Epidermal melanocyte (primary cell): Measurements from ENCODE around the gene MYH3.

Source experiments
- DNase-seq: peaks from one replicate; pipeline ENCODE4 v3.0.0; 2011; ENCODE audit warnings: low spot score; ENCODE audit not compliant: insufficient read length

Gene MYH3

DNA sequence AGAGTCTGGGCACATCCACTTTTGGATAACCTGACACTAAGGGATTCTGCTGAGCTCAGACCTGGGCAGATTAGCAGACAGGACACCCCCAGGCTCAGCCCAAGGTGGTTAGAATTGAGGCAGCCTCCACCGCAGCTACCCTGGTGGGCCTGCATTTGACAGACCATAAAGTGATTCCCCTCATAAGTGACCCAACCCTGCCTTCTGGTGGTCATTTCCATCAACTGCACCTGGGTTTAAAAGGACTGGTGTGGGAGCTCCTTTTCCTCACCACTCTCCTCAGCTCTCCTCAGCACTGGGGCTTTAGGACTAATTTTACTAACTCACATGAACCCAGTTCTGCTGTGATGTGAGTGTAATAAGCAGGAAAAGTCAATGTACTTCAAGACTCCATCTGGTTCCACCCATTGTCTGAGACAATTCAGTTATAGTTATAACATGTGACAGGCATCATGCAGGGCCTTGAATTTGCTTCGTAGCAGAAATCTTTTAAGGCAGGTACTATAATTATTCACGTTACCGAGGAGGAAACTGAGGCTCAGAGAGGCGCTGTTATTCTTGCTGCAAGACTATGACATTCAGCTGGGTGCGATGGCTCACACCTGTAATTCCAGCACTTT is 42.5 kb downstream of the MYH3 start:
- DNase-seq, result peak; percentile 50

DNA sequence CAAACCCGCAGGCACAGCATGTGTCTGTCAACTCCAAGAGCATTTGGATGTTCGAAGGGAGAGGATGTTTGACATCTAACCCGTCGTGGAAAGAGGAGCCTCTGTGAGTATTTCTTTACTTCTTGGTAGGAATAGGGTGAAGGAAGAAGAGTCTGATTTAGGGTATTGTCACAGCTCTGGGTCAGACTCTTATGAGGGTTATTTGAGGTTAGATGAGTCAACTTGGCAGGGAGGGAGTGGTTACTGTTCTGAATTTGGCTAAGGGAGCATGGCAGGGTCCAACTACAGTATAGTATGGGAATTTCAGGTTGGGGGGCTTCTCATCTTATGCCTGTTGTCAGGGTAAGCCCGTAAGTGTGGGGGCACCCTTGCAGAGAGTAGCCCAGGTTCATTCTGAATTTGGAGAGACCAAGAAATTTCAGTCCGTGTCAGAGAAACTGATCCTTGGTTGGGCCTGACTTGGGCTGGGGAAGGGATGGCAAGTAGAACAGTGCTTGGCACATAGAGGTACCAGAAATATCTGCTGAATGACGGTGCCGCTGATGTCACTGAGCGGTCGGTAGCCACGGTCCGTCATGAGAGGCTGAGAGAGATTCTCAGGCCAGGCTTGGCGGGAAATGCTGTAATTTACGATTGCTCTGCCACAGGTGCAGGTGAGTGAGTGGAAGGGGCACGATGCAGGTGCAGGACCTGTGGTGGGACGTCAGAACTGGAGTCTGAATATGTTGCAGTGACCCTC is 43.2 kb downstream of the MYH3 start:
- DNase-seq, result no peak

- no peak for DNase-seq
Measured at GRCh38 chr17:10612957-10613744, 44.0 kb downstream of the MYH3 start.

- DNase-seq, result no peak
Measured at GRCh38 chr17:10610884-10611283, 46.2 kb downstream of the MYH3 start.

DNA sequence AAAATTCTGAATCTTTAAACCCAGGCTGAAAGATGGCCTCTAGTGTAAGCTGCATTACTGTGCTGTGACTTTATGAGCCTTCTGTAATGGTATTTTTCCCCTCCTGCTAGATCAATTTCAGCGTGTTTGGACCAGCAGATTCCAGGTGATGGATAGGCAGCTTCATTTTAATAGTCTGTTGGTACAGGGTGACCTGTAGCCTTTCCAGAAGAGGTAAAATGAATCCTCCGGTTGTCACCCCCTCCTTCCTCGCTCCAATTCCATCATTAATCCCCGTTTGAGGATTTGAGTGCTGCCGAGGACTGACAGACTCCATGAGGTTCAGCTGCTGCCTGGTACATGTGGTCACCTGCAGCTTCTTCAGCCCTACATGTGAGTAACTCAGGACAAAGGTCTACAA is 48.9 kb downstream of the MYH3 start:
- DNase-seq, result no peak

GRCh38 chr17:10606110-10606509 is 51.0 kb downstream of the MYH3 start:
- no peak for DNase-seq

- DNase-seq, result no peak
Measured at GRCh38 chr17:10605221-10605783, 51.8 kb downstream of the MYH3 start.

GRCh38 chr17:10604521-10604920 is 52.6 kb downstream of the MYH3 start:
- DNase-seq, result no peak

- DNase-seq, result no peak
Measured at GRCh38 chr17:10603931-10604330, 53.2 kb downstream of the MYH3 start.

- DNase-seq, result no peak
Measured at GRCh38 chr17:10600571-10600970, 56.5 kb downstream of the MYH3 start.

DNA sequence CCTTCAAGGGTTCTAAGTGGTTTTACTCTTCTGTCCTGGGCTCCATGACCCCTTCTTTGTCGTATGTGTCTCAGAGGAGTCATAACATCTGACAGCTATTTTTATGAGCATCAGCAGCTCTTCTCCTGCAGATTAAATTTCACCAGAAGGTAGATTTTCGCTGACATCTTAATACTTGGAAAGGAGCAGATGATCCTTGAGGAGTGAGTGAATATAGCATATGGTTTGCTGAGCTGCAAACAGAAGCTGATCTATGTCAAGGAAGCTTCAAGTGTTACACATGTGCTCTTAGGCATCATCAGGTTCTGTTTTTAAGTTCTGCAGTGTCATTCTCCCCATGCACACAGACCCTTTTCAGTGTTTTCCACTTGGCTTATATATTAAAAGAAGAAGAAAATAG is 58.5 kb downstream of the MYH3 start:
- DNase-seq, result no peak

DNA sequence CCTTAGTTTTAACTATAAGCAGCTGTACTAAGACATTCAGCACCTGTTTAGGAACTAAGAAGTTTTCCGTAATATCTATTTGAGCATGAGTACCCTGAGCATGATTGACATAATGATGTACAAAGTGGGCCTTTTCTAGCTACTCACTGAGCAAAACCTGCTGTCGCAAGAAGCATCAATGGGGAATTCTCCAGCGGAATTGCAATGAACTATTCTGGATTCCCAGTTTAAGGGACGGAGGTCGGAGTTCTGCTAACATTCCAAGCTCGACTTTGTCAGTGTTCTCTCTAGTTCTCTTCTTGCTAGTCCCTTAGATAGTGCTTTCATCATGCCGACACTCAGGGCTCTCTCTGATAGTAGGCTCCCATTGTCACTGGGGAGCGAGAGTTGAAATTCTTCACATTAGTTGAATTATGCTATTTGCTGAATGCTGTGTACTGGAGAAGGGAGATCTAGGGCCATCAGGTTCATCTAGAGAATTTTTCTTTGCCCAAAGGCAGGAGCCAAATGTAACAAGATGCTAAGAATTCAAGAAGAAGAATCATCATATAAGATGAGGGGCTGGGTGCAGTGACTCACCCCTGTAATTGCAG is 67.5 kb downstream of the MYH3 start:
- DNase-seq, result no peak

DNA sequence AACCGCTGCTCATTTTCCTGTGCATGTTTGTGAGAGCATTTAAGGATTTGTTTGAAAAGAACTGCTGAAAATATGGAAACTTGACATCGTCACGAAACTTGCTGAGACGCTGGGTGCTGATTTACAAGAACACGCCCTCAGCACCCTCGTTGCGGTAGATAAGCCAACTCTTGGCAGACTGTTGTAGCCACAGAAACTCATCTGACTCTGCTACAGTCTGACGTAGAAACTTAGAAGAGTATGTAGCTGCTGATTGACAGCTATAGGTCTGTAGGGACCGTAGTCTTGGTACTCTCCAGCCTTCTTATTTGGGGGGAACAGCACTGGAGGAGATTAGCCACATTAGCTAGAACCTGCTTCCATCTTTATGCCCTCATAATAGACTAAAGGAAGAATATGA is 71.6 kb downstream of the MYH3 start:
- no peak for DNase-seq

GRCh38 chr17:10583834-10584233 is 73.3 kb downstream of the MYH3 start:
- DNase-seq, result no peak

DNA sequence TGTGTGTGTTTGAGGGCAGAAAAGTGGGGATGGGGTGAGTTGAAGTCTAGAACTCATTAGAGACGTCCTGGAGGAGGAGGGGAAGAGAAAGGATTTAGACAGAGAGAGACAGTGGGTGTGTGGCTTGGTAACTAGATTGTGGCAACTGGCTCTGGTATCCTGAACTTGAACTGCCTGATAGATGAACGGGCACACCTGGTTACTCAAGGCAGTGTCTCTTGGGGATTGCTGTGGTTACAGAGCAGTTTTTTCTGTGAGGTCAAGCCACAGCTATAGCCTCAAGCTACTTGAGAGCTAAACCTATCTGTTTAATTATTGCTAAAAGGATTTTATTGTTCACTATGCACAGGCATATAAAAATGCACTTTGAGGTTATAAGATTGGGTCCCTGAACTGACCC is 77.8 kb downstream of the MYH3 start:
- no peak for DNase-seq
